ENCODE data around the gene MPND.

MPND gene

DNA sequence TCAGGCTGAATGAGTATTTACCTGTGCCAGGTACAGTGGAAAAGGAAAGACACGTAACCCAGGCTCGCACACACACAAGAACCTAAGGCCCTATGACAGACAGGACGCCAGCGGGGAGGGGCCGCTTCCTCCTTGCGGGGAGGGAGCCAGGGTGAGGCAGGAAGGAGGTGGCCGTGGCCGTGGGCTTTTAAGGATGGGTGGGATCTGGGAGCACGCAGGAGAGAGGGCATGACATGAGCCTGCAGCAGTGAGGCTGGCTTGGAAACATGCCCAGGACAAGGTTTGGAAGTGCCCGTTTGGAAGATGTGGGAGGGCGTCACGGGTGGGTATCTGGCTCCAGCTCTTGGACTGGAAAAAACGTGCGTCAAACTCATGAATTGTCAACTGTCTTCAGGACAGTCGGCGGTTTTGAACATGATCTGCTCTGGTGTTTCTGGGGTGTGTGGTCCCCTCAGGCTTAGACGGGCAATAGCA, 36.9 kb downstream of the MPND start:
- H3K27me3 ChIP-seq (ENCODE audit: control insufficient read depth, insufficient read depth, low read length, poor library complexity, severe bottlenecking): no peaks in the 10 kb centered on the region
- WGBS, 2 experiments: 89% methylated on average over 17 of the region's 17 CpGs
- H3K4me1 ChIP-seq (ENCODE audit: control insufficient read depth, insufficient read depth, low read length): peaks cover 29% of the 10 kb centered on the region
- no peaks in the 10 kb centered on the region for H3K36me3 ChIP-seq (ENCODE audit: control insufficient read depth, insufficient read depth, low read length)
- H3K4me3 ChIP-seq (ENCODE audit: insufficient read depth, low read depth, low read length): no peak overlapping the region
- H3K9me3 ChIP-seq (ENCODE audit: control insufficient read depth, low read length): no peaks in the 10 kb centered on the region
- no peak overlapping the region for H3K27ac ChIP-seq (ENCODE audit: insufficient read depth, low read depth, low read length, poor library complexity, severe bottlenecking)

DNA sequence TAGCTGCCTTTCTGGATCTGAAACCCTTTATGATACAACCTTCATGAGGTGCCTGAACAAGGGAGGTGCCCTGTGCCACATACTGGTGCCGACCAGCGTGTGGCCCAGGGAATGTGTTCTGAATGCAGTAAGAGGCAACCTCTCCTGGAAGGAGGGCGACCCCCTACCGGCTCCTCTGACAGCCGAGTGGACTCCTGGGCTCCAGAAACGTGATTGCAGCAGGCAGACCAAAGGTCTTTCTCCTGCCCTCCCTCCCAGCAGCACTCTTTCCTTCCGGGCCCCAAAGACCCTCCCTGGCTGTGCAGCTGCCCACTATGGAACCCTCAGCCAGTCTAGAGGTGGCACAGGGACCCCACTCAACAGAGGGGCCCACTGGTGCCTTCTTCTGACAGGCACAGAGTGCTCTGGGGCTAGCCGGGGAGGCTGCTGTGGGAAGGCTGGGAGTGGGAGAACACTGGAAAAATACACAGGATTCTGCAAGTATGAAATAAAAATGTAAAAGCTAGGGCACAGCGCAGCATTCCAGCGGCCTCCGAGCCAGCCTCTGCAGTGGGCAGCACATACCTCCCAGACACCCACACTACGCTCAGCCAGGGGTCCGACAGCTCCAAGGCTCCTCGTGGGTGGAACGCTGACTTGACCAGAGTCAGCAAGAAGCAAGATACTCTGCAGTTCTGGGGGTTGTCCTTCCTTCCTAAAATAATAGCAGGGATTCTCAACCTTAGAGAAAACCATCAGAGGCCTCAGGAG, 42.1 kb downstream of the MPND start:
- H3K27ac ChIP-seq (ENCODE audit: insufficient read depth, low read depth, low read length, poor library complexity, severe bottlenecking): no peak overlapping the region
- peaks cover 41% of the 10 kb centered on the region for H3K4me1 ChIP-seq (ENCODE audit: control insufficient read depth, insufficient read depth, low read length)
- WGBS, 2 experiments: 82 to 83% methylated on average over 15 of the region's 15 CpGs
- no peaks in the 10 kb centered on the region for H3K27me3 ChIP-seq (ENCODE audit: control insufficient read depth, insufficient read depth, low read length, poor library complexity, severe bottlenecking)
- H3K4me3 ChIP-seq (ENCODE audit: insufficient read depth, low read depth, low read length): no peak overlapping the region
- no peaks in the 10 kb centered on the region for H3K9me3 ChIP-seq (ENCODE audit: control insufficient read depth, low read length)
- H3K36me3 ChIP-seq (ENCODE audit: control insufficient read depth, insufficient read depth, low read length): no peaks in the 10 kb centered on the region

DNA sequence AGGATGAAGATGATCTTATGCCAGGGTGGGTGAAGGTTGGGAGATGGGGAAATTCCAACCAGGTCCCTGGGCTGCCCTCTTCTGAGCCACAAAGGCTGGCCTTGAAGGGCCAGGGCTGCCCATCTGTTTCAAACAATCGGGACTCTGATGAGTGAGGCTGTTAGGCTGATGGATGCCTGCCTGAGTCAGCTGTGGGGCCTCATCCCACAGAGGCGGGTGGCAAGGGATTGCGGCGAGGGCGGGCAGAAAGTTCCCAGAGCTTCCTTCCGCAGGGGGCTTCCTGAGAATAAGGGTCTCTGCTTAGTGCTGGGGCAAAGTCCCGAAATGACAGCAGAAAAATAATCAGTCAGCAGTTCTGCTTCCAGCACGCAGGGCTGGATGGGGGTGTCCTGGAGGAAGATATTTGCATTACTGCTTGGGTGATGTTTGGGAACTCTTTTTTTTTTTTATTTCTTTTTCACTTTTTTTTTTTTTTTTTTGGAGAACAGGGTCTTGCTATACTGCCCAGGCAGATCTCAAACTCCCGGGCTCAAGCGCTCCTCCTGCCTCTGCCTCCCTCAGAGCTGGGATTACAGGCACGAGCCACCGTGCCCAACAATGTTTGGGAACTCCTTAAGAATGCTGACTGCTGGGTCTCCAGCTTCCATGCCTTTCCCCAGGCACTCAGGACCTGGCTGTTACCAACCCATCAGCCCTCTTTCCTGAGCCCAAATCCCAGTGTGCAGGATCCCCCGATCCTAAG, 42.9 kb downstream of the MPND start:
- H3K4me3 ChIP-seq (ENCODE audit: insufficient read depth, low read depth, low read length): no peak overlapping the region
- no peaks in the 10 kb centered on the region for H3K36me3 ChIP-seq (ENCODE audit: control insufficient read depth, insufficient read depth, low read length)
- peaks cover 49% of the 10 kb centered on the region for H3K4me1 ChIP-seq (ENCODE audit: control insufficient read depth, insufficient read depth, low read length)
- 90 to 93% methylated on average over 13 of the region's 13 CpGs for WGBS, 2 experiments
- no peaks in the 10 kb centered on the region for H3K9me3 ChIP-seq (ENCODE audit: control insufficient read depth, low read length)
- no peaks in the 10 kb centered on the region for H3K27me3 ChIP-seq (ENCODE audit: control insufficient read depth, insufficient read depth, low read length, poor library complexity, severe bottlenecking)
- no peak overlapping the region for H3K27ac ChIP-seq (ENCODE audit: insufficient read depth, low read depth, low read length, poor library complexity, severe bottlenecking)

DNA sequence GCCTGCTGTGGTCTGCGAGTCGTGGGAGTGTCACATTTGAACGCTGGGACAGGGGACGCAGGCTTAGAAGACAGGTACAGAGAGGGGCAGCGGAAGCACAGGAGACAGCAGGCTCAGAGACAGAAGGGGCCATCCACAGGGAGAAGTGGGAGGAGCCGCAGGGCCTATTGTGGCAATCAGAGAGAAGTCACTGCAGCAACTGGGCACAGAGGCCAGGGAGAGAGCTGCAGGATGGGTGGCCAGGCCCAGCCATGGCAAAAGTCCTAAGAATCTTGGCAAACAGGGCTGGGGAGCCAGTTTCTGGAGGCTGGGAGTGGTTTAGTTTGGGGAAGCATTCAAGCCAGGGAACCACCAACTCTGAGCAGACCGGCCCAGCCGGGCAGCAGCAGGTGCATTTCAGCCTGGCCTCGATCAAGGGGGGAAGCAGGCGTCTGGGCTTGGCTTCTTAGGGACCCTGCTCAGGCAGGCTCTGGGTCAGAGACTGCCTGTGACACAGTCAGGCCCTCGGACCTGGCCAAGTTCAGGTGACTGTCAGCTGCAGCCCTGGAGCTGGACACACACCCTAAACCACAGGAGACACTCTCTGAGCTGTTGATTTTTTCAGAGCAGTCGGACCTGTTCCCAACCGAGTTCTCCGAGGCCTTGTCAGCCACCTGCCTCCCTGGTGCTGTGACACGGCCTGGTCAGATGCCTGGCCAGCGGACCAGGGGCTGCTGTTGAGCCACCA, 45.1 kb downstream of the MPND start:
- no peaks in the 10 kb centered on the region for H3K27me3 ChIP-seq (ENCODE audit: control insufficient read depth, insufficient read depth, low read length, poor library complexity, severe bottlenecking)
- no peak overlapping the region for H3K4me3 ChIP-seq (ENCODE audit: insufficient read depth, low read depth, low read length)
- H3K27ac ChIP-seq (ENCODE audit: insufficient read depth, low read depth, low read length, poor library complexity, severe bottlenecking): no peak overlapping the region
- no peaks in the 10 kb centered on the region for H3K36me3 ChIP-seq (ENCODE audit: control insufficient read depth, insufficient read depth, low read length)
- peaks cover 71% of the 10 kb centered on the region for H3K4me1 ChIP-seq (ENCODE audit: control insufficient read depth, insufficient read depth, low read length)
- 84 to 86% methylated on average over 16 of the region's 16 CpGs for WGBS, 2 experiments
- H3K9me3 ChIP-seq (ENCODE audit: control insufficient read depth, low read length): no peaks in the 10 kb centered on the region

DNA sequence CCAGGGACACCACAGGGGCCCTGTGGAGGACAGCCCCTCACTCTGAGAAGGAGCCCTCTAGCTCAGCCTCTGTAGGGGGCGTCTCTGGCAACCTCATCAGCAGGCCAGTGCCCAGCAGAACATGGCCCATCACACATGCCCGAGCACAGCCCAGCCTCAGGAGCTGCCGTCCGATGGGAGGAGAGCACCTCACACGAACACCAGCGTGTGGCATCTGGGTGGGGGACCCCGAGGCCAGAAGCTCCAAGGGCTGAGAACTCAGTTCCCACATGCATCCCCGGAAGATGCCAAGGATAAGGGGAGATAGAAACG, 45.7 kb downstream of the MPND start:
- H3K27me3 ChIP-seq (ENCODE audit: control insufficient read depth, insufficient read depth, low read length, poor library complexity, severe bottlenecking): no peaks in the 10 kb centered on the region
- no peak overlapping the region for H3K27ac ChIP-seq (ENCODE audit: insufficient read depth, low read depth, low read length, poor library complexity, severe bottlenecking)
- H3K4me3 ChIP-seq (ENCODE audit: insufficient read depth, low read depth, low read length): no peak overlapping the region
- 90 to 94% methylated on average over 9 of the region's 9 CpGs for WGBS, 2 experiments
- H3K4me1 ChIP-seq (ENCODE audit: control insufficient read depth, insufficient read depth, low read length): peaks cover 76% of the 10 kb centered on the region
- no peaks in the 10 kb centered on the region for H3K9me3 ChIP-seq (ENCODE audit: control insufficient read depth, low read length)
- no peaks in the 10 kb centered on the region for H3K36me3 ChIP-seq (ENCODE audit: control insufficient read depth, insufficient read depth, low read length)

DNA sequence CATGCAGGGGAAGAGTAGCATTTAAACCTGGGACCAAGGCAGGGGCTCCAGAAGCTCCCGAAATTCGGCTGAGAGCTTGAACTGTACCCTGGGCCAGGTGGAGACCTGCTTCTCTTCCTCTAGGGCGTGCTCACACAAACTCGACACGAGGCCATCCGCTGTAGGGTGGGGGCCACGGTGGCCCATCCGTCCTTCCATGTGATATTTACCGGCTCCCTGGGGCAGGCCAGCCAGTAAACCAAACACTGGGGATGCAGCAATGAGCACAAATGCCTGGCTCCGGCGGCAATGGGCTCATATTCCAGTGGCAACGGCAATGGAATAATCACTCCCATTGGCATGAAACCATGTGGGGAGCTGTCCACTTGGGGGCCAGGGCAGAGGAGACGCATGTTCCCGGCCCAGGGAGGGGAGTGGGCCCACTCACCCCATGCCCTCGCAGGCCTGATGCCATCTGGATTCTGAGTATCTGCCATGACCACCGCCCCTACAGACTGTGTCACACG, 46.2 kb downstream of the MPND start:
- Histone ChIP-seq H3K36me3 (ENCODE audit: control insufficient read depth, insufficient read depth, low read length) (no peaks in the 10 kb centered on the region), H3K27ac (ENCODE audit: insufficient read depth, low read depth, low read length, poor library complexity, severe bottlenecking) (peak overlapping the region; percentile 93), H3K4me1 (ENCODE audit: control insufficient read depth, insufficient read depth, low read length) (peaks cover 82% of the 10 kb centered on the region), H3K4me3 (ENCODE audit: insufficient read depth, low read depth, low read length) (no peak overlapping the region), H3K27me3 (ENCODE audit: control insufficient read depth, insufficient read depth, low read length, poor library complexity, severe bottlenecking) (no peaks in the 10 kb centered on the region), H3K9me3 (ENCODE audit: control insufficient read depth, low read length) (no peaks in the 10 kb centered on the region)
- 76% methylated on average over 17 of the region's 17 CpGs for WGBS, 2 experiments

DNA sequence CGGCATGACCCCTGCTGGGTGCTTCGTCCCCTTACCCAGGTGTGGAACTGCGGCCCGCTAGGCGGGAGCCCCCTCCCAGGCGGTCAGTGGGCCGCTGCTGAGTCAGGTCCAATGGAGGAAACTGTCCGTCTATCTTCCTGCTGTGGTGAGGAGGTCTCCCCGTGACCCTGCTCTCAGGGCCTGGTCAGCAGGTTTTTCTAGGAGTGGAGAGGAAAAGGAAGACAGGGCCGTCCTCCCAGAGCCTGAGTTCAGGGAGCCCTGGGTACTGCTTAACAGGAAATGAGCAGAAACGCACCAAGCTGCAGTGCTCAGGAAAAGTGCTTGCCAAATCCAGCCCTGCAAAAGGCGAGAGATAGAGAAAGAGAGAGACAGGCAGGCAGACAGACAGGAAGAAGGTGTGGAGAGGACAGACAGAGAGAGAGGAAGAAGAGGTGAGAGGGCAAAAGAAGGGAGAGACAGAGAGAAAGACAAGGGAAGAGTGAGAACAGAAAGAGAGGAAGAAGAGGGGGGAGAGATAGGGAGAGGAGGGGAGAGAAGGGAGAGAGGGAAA, 46.7 kb downstream of the MPND start:
- no peaks in the 10 kb centered on the region for H3K9me3 ChIP-seq (ENCODE audit: control insufficient read depth, low read length)
- 48 to 54% methylated on average over 12 of the region's 12 CpGs for WGBS, 2 experiments

DNA sequence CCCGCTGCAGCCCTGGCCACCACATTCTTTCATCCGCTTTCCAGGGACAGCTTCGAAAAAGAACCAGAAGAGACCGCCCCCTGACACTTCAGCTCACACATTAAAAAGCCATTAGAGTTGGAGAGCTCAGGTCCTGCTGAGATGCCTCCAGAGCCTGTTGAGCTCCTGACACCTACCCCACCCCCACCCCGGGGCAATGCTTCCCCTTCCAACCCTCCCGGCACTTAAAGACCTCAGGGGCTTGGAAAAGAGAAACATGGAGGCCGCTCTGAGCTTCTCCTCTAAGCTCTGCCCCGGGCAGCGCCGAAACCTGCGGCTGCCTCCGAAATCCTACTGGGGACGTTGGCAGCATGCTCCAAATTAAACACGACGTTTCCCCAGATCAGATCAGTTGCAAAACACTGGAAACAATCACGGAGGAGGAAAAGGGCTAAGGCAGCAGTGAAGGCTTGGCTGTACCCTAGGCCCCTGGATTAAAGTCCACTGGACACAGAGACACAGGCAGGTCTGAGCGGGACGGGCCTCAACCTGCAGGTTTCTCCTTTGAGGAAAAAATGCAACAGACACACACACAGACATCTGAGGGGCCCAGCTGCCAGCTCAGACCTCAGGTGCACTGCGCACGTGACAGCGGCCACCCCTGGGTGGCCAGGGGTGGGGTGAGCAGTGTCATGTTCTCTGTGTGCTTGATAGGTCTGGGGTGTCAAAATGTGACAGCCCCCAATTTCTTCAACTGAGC, 47.4 kb downstream of the MPND start:
- Histone ChIP-seq H3K27me3 (ENCODE audit: control insufficient read depth, insufficient read depth, low read length, poor library complexity, severe bottlenecking) (no peaks in the 10 kb centered on the region), H3K36me3 (ENCODE audit: control insufficient read depth, insufficient read depth, low read length) (no peaks in the 10 kb centered on the region), H3K4me3 (ENCODE audit: insufficient read depth, low read depth, low read length) (peak overlapping the region; percentile 18), H3K27ac (ENCODE audit: insufficient read depth, low read depth, low read length, poor library complexity, severe bottlenecking) (peak overlapping the region; percentile 93), H3K4me1 (ENCODE audit: control insufficient read depth, insufficient read depth, low read length) (peaks cover 84% of the 10 kb centered on the region), H3K9me3 (ENCODE audit: control insufficient read depth, low read length) (no peaks in the 10 kb centered on the region)
- WGBS, 2 experiments: 13 to 15% methylated on average over 21 of the region's 21 CpGs

More for the DNA sequence above, 46.7 kb downstream of the MPND start:
- H3K4me1 ChIP-seq (ENCODE audit: control insufficient read depth, insufficient read depth, low read length): peaks cover 87% of the 10 kb centered on the region
- H3K27ac ChIP-seq (ENCODE audit: insufficient read depth, low read depth, low read length, poor library complexity, severe bottlenecking): peak overlapping the region; percentile 93
- H3K4me3 ChIP-seq (ENCODE audit: insufficient read depth, low read depth, low read length): peak overlapping the region; percentile 11
- no peaks in the 10 kb centered on the region for H3K27me3 ChIP-seq (ENCODE audit: control insufficient read depth, insufficient read depth, low read length, poor library complexity, severe bottlenecking)
- H3K36me3 ChIP-seq (ENCODE audit: control insufficient read depth, insufficient read depth, low read length): no peaks in the 10 kb centered on the region

DNA sequence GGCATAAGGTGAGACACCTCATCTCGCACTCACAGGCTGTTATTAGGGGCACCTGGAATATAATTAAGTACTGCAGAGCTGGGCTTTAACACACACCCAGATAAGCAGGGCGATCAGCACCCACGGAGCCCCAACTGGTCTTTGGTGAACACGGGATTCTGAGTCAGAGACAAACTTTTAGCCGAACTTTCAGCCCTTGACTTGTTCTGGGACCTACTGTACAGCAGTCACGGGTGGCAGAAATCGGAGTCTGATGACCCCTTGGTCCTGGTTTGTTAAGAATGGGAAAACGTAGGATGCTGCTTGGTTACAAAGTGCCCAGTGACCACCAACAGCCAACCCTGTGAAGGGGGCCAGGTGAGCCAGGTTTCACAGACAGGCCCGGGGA, 47.9 kb downstream of the MPND start:
- Histone ChIP-seq H3K9me3 (ENCODE audit: control insufficient read depth, low read length) (no peaks in the 10 kb centered on the region), H3K27ac (ENCODE audit: insufficient read depth, low read depth, low read length, poor library complexity, severe bottlenecking) (peak overlapping the region; percentile 93), H3K4me3 (ENCODE audit: insufficient read depth, low read depth, low read length) (no peak overlapping the region), H3K36me3 (ENCODE audit: control insufficient read depth, insufficient read depth, low read length) (no peaks in the 10 kb centered on the region), H3K27me3 (ENCODE audit: control insufficient read depth, insufficient read depth, low read length, poor library complexity, severe bottlenecking) (no peaks in the 10 kb centered on the region), H3K4me1 (ENCODE audit: control insufficient read depth, insufficient read depth, low read length) (peaks cover 80% of the 10 kb centered on the region)
- WGBS, 2 experiments: 79 to 80% methylated on average over 9 of the region's 9 CpGs
